GM18499 (cell line): ENCODE measurements around the gene LYZL2.
A peak's percentile ranks its signal among the peaks of the same experiment; 100 is the strongest.
"Not testable (repeated sequence)": the region's sequence is repeated elsewhere in the genome, so short reads cannot be mapped to it uniquely, and the experiment has no call there.

Source experiments
- ATAC-seq: cut with Tn5 transposase; IDR thresholded peaks from one replicate; pipeline ENCODE4 v1.9.1; 2021; ENCODE audit warnings: moderate number of reproducible peaks; ENCODE audit not compliant: insufficient read depth, unreplicated experiment

Gene LYZL2

DNA sequence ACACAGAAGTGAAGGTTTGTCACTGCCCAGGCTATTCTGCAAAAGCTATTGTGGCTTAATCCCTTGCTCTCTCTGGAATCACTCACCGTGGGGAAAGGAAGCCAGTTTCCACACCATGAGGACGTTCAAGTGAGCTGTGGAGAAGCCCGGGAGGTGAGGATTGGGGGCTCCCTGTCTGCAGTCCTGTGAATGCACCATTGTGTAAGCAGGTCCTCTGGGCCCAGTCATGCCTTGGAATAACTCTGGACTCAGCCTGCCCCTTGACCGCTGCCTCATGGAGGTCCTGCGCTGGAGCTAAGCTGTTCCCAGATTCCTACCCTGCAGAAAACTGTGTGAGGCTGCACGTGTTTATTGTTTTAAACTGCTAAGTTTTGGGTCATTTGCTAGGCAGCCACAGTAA, 33.5 kb downstream of the LYZL2 start:
- ATAC-seq = no peak

GRCh38 chr10:30594077-30594476, 35.5 kb downstream of the LYZL2 start:
- no peak for ATAC-seq

DNA sequence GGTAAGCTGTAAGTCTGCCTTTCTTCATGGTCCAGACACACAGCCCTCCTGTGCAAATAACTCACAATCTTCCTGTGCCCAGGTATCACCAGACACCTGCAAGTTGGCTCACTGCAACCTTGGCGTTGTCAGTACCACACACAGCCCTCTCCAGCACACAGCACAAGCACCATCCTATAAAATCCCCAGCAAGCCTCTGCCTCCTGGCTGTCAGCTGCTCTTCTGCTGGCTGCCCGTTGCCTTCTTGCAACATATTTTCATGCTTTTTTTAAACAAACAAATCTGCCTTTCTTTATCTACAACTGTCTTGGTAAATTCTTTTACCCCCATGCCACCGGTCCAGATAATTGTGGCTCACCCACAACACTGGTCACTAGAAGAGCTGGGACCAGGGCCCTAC, 36.8 kb downstream of the LYZL2 start:
- ATAC-seq = not testable (repeated sequence)

DNA sequence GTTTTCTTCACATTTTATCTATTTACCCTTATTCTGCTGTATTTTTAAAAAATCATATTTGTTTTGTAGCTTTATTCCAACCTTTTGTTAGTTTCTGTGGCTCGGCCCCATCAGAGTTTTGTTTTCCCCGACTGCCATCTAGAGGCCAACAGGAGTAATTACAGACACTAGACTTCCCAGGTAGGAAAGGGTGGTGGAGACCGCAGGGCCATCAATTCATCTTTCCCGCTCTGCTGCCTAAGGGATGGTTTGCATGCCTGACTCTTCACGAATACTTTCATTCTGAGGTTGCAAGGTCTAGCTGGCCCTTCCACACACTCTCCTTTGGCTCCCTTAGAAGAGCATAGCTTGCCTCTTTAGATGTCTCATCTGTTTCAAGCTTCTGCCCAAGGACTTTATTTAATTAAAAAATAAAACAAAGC, 38.3 kb downstream of the LYZL2 start:
- no peak for ATAC-seq

- no peak for ATAC-seq
Measured at GRCh38 chr10:30589441-30589840, 40.1 kb downstream of the LYZL2 start.

- peak; percentile 67 for ATAC-seq
Measured at GRCh38 chr10:30587522-30588031, 42.0 kb downstream of the LYZL2 start.

DNA sequence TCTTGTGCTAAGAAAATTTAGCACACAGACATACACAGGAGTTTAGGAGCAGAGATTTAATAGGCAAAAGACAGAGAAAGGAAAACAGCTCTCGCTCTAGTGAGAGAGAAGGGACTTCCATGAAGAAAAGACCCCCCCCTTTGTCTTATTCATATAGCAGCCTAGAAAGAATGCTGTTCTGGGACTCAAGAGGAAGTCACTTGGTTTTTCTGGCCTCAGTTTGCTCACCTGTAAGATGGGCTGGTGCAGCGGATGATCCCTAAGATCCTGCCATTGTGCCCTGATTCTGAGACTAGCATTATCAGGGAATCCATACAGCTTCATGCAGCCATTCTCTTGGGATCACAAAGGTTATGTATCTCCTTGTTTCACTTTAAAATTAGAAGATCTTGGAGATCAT, 42.7 kb downstream of the LYZL2 start:
- ATAC-seq = no peak

DNA sequence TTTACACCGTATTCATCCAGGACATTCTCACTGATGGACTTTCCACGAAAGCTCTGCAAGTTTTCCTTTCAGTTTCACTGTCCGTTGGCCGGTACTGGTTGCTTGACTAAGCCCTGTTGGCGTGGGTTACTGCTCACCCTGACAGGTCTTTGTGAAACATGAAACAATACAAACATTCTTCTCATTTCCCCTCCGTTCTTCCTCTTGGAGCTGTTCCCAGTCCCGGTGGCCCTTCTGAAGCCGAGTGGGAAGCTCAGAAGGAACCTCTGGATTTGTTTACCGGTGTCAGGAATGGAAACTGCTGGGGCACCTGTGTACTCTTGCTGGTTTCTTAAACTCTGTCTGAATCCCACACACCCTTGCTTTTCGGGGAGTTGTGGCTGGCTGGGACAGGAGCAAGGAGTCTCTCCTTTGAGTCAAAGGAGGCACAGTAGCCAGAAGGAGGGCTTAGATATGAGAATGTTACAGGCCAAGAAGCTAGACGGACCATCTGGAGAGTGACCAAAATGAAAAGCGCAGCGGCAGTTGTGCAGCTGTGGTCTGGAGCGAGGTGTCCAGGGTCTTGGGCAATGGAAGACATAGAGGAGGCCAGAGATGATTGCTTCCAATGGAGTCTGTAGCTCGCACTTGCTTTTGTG, 45.7 kb downstream of the LYZL2 start:
- ATAC-seq = no peak

DNA sequence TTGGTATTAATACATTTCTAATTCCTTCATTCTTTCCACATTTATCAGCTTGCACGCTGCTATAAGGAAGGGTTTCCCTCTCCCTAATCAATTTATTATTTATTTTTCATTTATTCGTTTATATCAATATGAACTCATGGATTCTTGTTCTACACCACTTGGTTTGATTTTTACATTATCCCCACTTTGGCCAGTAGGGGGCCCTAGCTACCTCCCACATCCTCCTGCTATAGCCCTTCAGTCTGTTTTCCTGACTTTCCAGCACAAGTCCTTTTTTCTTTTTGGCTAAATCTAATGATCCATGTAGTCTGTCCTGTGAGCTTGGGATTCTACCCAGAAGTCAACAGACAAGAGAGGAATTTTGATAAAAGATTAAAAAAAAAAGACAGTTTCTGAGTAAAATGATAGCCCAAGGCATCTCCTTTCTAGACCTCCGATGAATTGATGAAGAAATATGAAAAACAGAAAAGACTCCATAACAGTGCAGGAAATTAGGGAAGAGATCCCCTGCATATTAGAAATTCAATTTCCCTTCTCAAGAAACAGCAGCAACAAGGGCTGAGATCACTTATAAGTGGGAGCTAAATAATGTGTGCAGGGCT, 47.7 kb downstream of the LYZL2 start:
- ATAC-seq = no peak

- no peak for ATAC-seq
Measured at GRCh38 chr10:30580676-30581075, 48.9 kb downstream of the LYZL2 start.

- no peak for ATAC-seq
Measured at GRCh38 chr10:30580241-30580640, 49.3 kb downstream of the LYZL2 start.

DNA sequence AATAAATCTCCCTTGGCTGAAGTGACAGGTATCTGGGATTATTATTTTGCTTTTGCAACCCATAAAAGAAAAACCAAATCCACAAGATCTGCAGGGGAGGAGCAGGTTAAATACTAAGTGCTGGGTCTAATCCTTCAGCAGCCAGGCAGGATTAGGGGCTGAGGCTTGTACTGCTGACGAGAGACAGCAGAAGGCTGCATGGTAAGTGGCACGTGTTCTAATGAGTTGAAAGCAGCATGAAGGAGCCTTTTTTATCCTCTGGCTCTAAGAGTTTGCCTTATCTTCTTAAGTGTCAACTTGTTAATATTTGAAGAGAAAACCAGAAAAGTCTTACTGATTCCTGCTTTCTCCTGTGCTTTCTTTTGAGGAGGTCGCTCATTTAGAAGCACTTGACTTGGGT, 50.0 kb downstream of the LYZL2 start:
- ATAC-seq = no peak

GRCh38 chr10:30577048-30577447, 52.5 kb downstream of the LYZL2 start:
- no peak for ATAC-seq

DNA sequence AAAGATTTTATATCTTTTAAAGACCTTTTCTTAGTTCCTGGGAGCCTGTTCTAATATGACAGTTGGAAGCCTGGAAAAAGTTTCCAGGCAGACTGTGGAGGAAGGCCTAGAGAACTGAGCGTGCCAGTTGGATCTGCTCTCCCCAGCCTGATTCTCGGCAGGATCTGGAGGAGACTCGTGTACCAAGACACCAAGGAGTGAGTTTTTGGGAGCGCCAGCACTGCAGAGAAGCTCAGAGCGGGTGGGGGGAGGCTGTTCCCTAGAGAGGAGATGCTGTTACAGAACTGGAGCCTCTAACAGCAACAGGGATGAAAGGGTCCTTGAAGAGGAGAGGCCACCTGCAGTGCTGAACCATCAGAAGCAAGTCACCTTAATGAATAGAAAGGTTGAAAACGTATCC, 52.9 kb downstream of the LYZL2 start:
- no peak for ATAC-seq

GRCh38 chr10:30574432-30574796, 55.1 kb downstream of the LYZL2 start:
- no peak for ATAC-seq

DNA sequence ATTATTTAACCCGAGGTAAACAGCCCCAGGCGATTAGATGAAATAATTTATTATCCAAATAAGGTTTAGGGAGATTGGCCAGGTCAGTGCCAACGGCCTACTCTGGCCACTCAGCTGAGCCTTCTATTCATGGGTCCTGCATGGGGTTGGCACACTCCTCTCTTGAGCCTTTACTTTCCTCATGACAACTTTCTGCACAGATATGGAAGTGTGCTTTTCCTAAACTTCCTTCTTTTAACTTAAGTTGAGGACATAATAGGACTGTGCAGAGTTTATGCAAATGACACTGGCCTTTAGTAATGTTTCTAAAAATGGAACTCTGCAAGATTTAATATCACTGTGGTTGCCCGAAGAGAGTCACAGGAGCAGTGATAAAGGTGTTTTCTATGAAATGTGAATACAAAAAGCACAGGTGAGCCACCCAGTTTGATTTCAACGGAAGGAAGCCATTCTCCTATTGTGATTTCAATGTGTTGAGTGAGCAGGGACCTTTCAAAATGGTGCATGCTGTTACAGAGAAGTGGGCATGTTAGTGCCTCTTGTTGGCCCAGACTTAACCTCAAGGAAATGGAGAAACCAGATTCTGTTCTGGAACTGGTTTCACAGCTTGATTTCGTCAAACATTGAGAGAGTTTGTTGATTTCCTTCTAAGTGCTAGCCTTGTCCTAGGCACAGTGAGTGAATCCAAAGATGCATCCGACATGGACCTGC, 55.7 kb downstream of the LYZL2 start:
- ATAC-seq = no peak

GRCh38 chr10:30565449-30565848, 64.1 kb downstream of the LYZL2 start:
- no peak for ATAC-seq

GRCh38 chr10:30562787-30563186, 66.8 kb downstream of the LYZL2 start:
- no peak for ATAC-seq
